Activated naive CD8-positive, alpha-beta T cell treated with anti-CD3 and anti-CD28 coated beads for 36 hours (primary cell): Measurements from ENCODE around the gene CITED1. TPM values are rescaled to one million over a fixed set of nuclear protein-coding genes. Genes with fewer than 3 reads are reported as not detected.

Experiments used
- DNase-seq: peaks from one replicate; pipeline ENCODE4 v3.0.0; 2021
- H3K27ac Mint-ChIP-seq: one replicate; pipeline ENCODE4 v1.8.0; 2022; ENCODE audit warnings: mild to moderate bottlenecking, moderate library complexity, mixed read lengths
- H3K27me3 Mint-ChIP-seq: one replicate; pipeline ENCODE4 v1.8.0; 2022; ENCODE audit warnings: mild to moderate bottlenecking, mixed read lengths
- H3K36me3 Mint-ChIP-seq: one replicate; pipeline ENCODE4 v1.8.0; 2021; ENCODE audit warnings: mild to moderate bottlenecking, mixed read lengths
- H3K4me1 Mint-ChIP-seq: one replicate; pipeline ENCODE4 v1.8.0; 2021; ENCODE audit warnings: mixed read lengths
- H3K4me3 Mint-ChIP-seq: one replicate; pipeline ENCODE4 v1.8.0; 2022; ENCODE audit warnings: mild to moderate bottlenecking, moderate library complexity, mixed read lengths
- H3K9me3 Mint-ChIP-seq: one replicate; pipeline ENCODE4 v1.8.0; 2022; ENCODE audit warnings: mixed read lengths
- total RNA-seq, 2 experiments: library from RNA; stranded (reverse); gene quantifications; one replicate each; pipeline ENCODE4 v1.2.3, GENCODE V29; 2021

Gene CITED1
- total RNA-seq, 2 experiments from 2014 or later, result not detected

DNA sequence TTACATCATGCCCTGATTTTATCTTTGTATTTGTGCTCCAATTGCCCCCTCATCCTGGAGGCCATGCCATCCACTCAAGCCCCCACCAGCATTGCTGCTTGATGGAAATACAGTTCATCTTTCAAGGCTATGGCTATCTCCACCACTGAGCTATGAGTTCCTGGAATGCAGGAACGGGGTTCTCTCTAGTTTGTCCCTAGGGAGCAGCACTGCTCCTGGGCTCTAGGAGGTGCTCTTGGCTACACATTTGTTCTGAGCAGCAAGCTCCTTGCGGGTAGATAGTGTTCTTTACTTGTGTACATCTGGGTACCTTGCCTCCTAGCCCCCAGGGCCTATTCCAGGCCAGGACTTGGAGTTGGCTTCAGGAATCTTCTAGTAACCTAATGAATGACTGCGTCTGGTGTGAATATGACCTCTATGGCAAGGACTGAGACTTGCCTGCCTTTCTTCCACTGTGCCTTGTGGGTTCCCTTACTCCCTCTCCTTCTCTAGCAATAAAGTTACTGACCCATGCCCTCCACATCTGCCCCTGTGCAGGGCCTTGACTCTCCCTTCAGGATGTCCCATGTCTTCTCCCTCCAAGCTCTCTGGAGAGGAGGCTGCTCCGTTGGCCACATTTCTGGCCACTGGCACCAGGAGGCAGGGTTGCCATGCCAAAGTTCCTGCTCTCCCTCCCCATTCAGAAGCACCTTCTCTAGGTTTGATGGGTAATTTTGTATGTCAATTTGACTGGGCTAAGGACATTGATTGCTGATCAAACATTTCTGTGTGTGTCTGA, 7.6 kb downstream of the CITED1 start:
- Mint-ChIP-seq H3K9me3 (no peaks in the 10 kb centered on the region), H3K36me3 (no peaks in the 10 kb centered on the region), H3K4me1 (no peaks in the 10 kb centered on the region), H3K27me3 (peaks cover 36% of the 10 kb centered on the region), H3K4me3 (no peak overlapping the region), H3K27ac (no peak overlapping the region)
- no peak for DNase-seq

DNA sequence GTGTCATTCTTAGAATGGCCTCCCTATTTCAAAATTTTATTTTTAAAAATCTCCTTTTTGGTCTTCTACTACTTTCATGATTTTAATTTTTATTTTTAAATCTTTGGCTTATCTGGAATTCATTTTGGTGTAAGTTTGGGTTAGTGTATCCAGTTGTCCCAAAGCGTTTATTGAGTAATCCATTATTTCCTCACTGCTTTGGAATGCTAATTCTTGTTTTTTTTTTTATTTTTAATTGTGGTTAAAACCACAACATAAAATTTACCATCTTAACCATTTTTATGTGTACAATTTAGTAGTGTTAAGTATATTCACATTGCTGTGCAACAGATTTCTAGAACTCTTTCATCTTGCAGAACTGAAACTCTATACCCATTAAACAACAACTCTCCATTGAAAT, 8.7 kb downstream of the CITED1 start:
- no peaks in the 10 kb centered on the region for H3K4me1 Mint-ChIP-seq
- no peaks in the 10 kb centered on the region for H3K9me3 Mint-ChIP-seq
- DNase-seq, result no peak
- no peak overlapping the region for H3K27ac Mint-ChIP-seq
- H3K4me3 Mint-ChIP-seq, result no peak overlapping the region
- H3K27me3 Mint-ChIP-seq, result peaks cover 38% of the 10 kb centered on the region
- H3K36me3 Mint-ChIP-seq, result no peaks in the 10 kb centered on the region

DNA sequence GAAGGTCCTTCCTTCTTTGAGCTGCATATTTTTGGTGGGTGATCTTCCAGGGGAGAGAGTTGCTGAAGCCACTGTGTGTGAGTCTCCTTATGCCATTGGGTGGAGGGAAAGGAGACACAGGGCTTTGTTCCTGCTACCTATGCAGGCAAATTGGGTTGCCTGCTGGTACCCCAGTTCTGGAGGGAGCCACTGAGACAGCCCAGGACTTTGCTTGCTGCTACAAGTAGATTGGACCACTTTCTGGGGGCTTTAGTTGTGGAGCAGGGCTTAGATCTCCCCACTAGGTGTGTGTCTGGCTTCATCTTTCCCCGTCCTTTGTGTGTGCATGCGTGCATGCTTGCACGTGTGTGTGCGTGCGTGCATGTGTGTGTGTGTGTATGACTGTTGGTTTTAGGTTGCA, 10.0 kb downstream of the CITED1 start:
- DNase-seq, result no peak
- Mint-ChIP-seq H3K27ac (no peak overlapping the region), H3K9me3 (no peaks in the 10 kb centered on the region), H3K36me3 (no peaks in the 10 kb centered on the region), H3K27me3 (peaks cover 38% of the 10 kb centered on the region), H3K4me1 (no peaks in the 10 kb centered on the region), H3K4me3 (no peak overlapping the region)

DNA sequence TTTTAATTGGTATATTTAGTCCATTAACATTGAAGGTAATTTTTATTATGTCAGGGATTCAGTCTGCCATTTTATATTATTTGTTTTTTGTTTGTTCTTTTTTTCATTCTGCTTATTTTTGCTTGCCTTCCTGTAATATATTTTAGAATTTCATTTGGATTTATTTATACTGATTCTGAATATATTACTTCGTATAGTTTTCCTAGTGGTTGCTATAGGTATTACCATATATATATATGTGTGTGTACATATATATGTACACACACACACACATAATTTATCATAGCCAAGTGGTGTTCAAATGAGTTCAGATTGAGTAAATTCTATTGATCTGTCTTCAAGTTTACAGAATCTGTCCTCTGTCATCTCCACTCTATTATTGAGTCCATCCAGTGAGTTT, 11.2 kb downstream of the CITED1 start:
- Mint-ChIP-seq H3K36me3 (no peaks in the 10 kb centered on the region), H3K4me1 (no peaks in the 10 kb centered on the region), H3K4me3 (no peak overlapping the region), H3K27me3 (peaks cover 43% of the 10 kb centered on the region), H3K27ac (no peak overlapping the region), H3K9me3 (no peaks in the 10 kb centered on the region)
- no peak for DNase-seq

DNA sequence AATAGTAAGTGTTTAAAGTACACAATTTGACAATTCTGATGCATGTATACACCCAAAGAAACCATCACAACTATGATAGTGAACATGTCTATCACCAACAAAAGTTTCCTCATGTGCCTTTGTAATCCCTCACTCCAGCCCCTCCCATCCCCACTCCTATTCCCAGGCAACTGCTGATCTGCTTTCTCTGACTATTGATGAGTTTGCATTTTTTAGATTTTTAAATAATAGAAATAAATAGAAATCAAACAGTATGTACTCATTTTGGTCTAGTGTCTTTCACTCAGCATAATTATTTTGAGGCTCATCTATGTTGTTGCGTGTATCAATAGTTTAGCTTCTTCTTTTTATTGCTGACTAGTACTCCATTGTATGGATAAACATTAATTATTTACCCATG, 23.4 kb downstream of the CITED1 start:
- no peak overlapping the region for H3K4me3 Mint-ChIP-seq
- no peak overlapping the region for H3K27ac Mint-ChIP-seq
- peaks cover 16% of the 10 kb centered on the region for H3K27me3 Mint-ChIP-seq
- DNase-seq, result no peak
- H3K9me3 Mint-ChIP-seq, result no peaks in the 10 kb centered on the region
- H3K36me3 Mint-ChIP-seq, result no peaks in the 10 kb centered on the region
- H3K4me1 Mint-ChIP-seq, result no peaks in the 10 kb centered on the region

DNA sequence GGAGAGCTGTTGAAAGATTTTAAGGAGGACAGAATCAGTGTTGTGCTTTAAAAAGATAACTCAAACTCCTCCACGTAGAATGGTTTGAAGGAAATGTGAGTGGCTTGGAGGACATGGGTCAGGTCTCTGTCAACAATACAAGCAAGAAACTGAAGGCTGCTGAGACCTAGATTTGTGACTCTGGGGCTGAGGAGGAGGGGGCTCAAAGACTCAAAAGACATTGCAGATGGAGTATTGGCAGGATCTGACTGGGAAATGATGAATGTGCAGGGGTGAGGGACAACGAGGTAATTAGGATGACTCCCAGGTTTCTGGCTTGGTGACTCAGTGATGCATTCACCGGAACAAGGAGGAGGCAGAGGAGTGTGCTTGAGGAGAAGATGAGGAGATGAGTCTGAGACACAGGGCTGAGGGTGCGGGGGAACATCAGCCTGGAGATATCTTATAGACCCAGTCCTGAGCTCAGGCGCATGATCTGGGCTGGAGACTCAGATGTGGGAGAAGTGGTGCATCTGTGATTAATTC, 25.3 kb downstream of the CITED1 start:
- Mint-ChIP-seq H3K27me3 (peaks cover 16% of the 10 kb centered on the region), H3K4me1 (no peaks in the 10 kb centered on the region), H3K4me3 (no peak overlapping the region), H3K27ac (no peak overlapping the region), H3K36me3 (peaks cover 14% of the 10 kb centered on the region), H3K9me3 (no peaks in the 10 kb centered on the region)
- no peak for DNase-seq

DNA sequence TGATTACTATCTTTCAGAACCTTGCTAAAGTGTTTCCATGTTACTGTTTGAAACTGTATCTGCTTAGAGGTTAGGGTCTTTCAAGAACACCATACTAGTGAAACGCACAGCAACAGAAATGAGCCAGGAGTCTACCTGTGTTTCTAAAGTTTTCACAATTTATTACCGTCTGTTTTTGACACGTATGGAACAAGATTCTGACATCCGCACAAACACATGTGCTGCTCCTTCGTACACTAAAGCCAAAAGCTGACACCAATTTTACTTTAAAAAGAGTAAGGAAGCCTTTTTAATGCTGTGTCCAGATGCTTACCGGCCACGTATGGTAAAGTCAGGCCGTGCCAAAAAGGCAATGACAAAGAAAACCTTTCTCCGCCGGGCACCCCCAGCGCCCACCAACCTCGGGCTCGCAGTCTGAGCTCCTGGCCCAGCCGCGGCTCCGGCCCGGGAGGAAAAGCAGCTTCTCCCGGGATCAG, 29.2 kb downstream of the CITED1 start:
- H3K9me3 Mint-ChIP-seq, result no peaks in the 10 kb centered on the region
- no peak for DNase-seq
- H3K4me3 Mint-ChIP-seq, result peak overlapping the region; percentile 90
- peaks cover 16% of the 10 kb centered on the region for H3K27me3 Mint-ChIP-seq
- peaks cover 50% of the 10 kb centered on the region for H3K36me3 Mint-ChIP-seq
- H3K27ac Mint-ChIP-seq, result peak overlapping the region; percentile 92
- H3K4me1 Mint-ChIP-seq, result peaks cover 27% of the 10 kb centered on the region

DNA sequence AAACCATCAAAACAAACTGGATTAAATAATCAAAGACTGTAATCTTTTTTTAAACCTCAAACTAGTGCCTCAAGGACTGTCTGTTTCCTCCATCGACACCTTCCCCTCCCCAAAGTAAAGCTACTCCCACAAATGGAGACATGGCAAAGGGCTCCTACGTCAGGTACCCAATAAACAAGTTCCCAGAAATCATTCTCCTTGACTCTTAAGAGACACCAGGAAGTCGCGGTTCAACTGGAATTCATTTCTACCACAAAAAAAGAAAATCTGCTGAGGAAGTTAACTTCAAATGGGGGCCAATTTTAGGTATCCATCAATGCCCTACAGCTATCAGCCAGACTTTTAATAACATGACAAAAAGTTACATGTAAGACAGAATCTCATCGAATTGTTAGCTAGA, 31.2 kb downstream of the CITED1 start:
- peaks cover 1% of the 10 kb centered on the region for H3K9me3 Mint-ChIP-seq
- peaks cover 37% of the 10 kb centered on the region for H3K4me1 Mint-ChIP-seq
- no peak for DNase-seq
- H3K27me3 Mint-ChIP-seq, result peaks cover 6% of the 10 kb centered on the region
- peak overlapping the region; percentile 92 for H3K27ac Mint-ChIP-seq
- H3K4me3 Mint-ChIP-seq, result peak overlapping the region; percentile 90
- peaks cover 58% of the 10 kb centered on the region for H3K36me3 Mint-ChIP-seq

DNA sequence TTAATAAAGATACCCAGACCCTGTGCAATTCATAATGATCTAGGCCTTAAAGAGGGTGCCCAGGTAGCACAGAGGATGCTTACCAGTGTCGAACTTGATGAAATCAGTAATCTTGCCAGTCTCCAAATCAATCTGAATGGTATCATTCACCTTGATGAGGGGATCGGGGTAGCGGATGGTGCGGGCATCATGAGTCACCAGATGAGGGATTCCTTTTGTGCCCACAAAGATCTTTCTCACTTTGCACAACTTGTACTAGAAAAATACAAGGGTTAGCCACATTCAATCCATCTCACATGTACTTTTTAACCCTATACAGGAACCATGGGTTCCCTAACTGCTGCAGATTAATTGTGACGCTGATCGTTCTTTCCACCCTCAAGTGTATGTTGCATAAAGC, 32.0 kb downstream of the CITED1 start:
- Mint-ChIP-seq H3K27me3 (no peaks in the 10 kb centered on the region), H3K4me1 (peaks cover 37% of the 10 kb centered on the region)

DNA sequence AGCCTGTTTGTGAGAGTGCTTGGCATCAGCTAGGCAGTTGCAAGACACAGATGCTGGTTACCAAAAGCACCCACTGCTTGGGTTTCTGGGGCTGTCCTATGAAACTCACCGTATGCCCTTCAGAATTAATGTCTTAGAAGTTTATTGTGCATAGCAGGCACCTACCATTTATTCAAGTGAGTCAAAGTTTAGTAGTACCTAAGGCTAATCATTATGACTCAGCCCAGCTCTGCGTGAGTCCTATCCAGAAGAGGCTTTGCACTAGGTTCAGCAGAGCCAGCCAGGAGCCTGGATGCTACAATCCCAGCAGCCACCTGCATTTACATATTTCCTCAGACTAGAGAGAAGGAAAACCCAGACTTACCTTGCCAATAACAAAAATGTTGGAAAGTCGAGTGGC, 32.8 kb downstream of the CITED1 start:
- peak overlapping the region; percentile 48 for H3K4me3 Mint-ChIP-seq
- H3K36me3 Mint-ChIP-seq, result peaks cover 63% of the 10 kb centered on the region
- DNase-seq, result no peak
- H3K27ac Mint-ChIP-seq, result peak overlapping the region; percentile 81
- no peaks in the 10 kb centered on the region for H3K27me3 Mint-ChIP-seq
- H3K4me1 Mint-ChIP-seq, result peaks cover 37% of the 10 kb centered on the region
- H3K9me3 Mint-ChIP-seq, result peaks cover 1% of the 10 kb centered on the region

More for the DNA sequence above, 32.0 kb downstream of the CITED1 start:
- Mint-ChIP-seq H3K9me3 (peaks cover 1% of the 10 kb centered on the region), H3K27ac (peak overlapping the region; percentile 92), H3K36me3 (peaks cover 61% of the 10 kb centered on the region), H3K4me3 (peak overlapping the region; percentile 90)
- DNase-seq, result no peak

DNA sequence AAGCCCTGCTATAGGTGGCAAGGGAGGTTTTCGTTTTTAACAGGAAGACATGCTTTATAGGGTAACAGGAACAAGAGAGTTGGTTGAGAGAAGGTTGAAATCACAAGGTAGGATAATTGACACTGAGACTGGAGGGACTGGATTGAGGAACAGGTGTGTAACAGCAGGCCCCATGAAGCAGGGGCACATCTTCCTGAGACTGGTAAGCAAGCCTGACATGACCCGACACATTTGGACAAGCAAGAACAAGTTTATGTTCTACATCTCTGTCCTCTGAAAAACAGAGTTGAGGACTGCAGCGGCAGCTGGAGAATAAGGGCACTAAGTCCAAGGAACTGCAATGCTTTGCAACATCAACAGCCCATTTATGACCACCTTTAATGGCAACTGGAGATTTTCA, 33.9 kb downstream of the CITED1 start:
- peak overlapping the region; percentile 75 for H3K27ac Mint-ChIP-seq
- no peaks in the 10 kb centered on the region for H3K27me3 Mint-ChIP-seq
- H3K4me1 Mint-ChIP-seq, result peaks cover 37% of the 10 kb centered on the region
- peaks cover 62% of the 10 kb centered on the region for H3K36me3 Mint-ChIP-seq
- peak overlapping the region; percentile 19 for H3K4me3 Mint-ChIP-seq
- DNase-seq, result no peak
- H3K9me3 Mint-ChIP-seq, result peaks cover 1% of the 10 kb centered on the region

DNA sequence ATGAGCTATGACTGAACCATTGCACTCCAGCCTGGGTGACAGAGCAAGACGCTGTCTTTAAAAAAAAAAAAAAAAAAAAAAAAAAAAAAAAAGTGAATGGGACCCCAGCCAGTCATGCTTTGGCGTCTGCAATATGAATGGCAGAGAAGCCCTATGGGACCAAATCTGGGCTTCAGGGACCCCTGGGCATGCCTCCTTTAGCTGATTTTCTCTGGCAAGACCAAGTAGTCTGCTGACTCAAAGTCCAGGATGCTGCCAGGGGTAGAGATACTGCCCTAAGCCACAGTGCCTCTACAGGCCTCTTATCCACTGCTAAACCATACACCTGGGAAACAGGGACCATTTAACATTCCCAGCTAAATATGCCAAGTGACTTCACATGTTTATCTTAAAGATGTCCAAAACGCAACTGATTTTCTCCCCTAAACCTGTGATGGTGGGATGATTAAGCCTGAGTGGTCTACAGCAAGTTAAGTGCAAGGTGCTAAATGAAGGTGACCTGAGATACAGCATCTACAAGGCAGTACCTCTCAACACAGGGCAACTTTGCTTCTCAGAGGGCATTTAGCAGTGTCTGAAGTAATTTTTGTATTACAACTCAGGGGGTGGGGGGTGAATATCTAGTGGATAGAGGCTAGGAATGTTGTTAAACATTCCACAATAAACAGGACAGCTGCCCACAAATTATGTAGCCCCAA, 34.5 kb downstream of the CITED1 start:
- no peak for DNase-seq
- Mint-ChIP-seq H3K27me3 (no peaks in the 10 kb centered on the region), H3K4me1 (peaks cover 37% of the 10 kb centered on the region), H3K9me3 (peaks cover 1% of the 10 kb centered on the region), H3K27ac (peak overlapping the region; percentile 75), H3K36me3 (peaks cover 59% of the 10 kb centered on the region), H3K4me3 (peak overlapping the region; percentile 19)

DNA sequence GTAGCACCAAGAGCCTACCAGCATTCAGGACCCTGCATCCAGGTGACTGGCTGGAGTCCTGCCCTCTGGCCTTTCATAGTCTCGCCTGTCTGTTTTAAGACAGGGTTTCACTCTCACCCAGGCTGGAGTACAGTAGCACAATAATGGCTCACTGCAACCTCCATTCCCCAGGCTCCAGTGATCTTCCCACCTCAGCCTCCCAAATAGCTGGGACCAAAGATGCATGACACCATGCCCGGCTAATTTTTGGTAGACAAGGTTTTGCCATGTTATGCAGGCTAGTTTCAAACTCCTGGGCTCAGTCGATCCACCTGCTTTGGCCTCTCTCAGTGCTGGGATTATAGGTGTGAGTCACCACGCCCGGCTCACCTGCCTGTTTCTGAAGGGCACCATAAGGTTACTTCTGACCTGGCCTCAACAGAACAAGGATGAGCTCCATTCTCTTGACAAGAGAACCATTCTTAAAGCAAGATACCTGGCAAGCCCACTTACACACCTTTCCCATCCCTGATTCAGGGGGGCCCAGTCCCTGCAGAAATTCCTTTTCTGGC, 35.3 kb downstream of the CITED1 start:
- Mint-ChIP-seq H3K36me3 (peaks cover 50% of the 10 kb centered on the region), H3K27ac (peak overlapping the region; percentile 90), H3K9me3 (peaks cover 1% of the 10 kb centered on the region), H3K27me3 (no peaks in the 10 kb centered on the region), H3K4me1 (peaks cover 37% of the 10 kb centered on the region), H3K4me3 (no peak overlapping the region)
- DNase-seq, result no peak

DNA sequence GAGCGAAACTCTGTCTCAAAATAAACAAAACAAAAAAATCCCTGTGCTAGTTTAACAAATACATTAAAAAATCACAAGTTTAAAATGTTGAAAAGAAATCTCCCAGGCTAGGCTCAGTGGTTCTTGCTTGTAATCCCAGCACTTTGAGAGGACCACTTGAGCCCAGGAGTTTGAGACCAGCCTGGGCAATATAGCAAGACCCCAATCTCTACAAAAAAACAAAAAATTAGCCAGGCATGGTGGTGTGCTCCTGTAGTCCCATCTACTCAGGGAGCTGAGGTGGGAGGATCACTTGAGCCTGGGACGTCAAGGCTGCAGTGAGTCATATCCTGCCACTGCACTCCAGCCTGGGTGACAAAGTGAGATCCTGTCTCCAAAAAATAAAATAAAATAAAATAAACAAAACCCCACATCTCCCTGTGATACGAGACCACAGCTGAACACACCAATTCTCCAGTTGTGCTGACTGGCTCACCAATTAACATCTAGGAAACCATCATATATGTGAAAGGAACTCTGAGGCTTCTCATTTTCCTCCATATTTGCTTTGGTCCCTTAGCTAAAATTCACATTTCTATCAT, 36.0 kb downstream of the CITED1 start:
- H3K36me3 Mint-ChIP-seq, result peaks cover 44% of the 10 kb centered on the region

More for the DNA sequence above, 36.0 kb downstream of the CITED1 start:
- H3K9me3 Mint-ChIP-seq, result peaks cover 1% of the 10 kb centered on the region
- peak overlapping the region; percentile 54 for H3K4me3 Mint-ChIP-seq
- DNase-seq, result peak; percentile 31
- no peaks in the 10 kb centered on the region for H3K27me3 Mint-ChIP-seq
- peak overlapping the region; percentile 90 for H3K27ac Mint-ChIP-seq
- H3K4me1 Mint-ChIP-seq, result peaks cover 33% of the 10 kb centered on the region
